Peyer's patch (tissue), 4 donors: ENCODE results near the gene SSMEM1. TPM values are rescaled to one million over a fixed set of nuclear protein-coding genes. Genes with fewer than 3 reads are reported as not detected.
A peak's percentile ranks its signal among the peaks of the same experiment; 100 is the strongest.

ENCODE experiments used
- DNase-seq, 3 donors: peaks; one replicate each; pipeline ENCODE4 v3.0.0-alpha.2; 2017 to 2019
- H3K27ac ChIP-seq, 4 donors: fragments of 200-600 bp; sonication (generic); one replicate each; pipeline ENCODE4 v1.5.1; 2016 to 2019
- H3K27me3 ChIP-seq, 2 donors: fragments of 200-600 bp; sonication (generic); one replicate each; pipeline ENCODE4 v1.5.1; 2019
- H3K36me3 ChIP-seq, 3 donors: fragments of 200-600 bp; sonication (generic); one replicate each; pipeline ENCODE4 v1.5.1; 2016 to 2019
- H3K4me1 ChIP-seq, 4 donors: fragments of 200-600 bp; sonication (generic); one replicate each; pipeline ENCODE4 v1.5.1; 2016 to 2019
- H3K4me3 ChIP-seq, 4 donors: fragments of 200-600 bp; sonication (generic); 1 replicate in 3 of 4; 2 replicates in 1 of 4; pipeline ENCODE4 v1.5.1; 2016 to 2019; ENCODE audit warnings: mild to moderate bottlenecking in 1 of 4
- H3K9me3 ChIP-seq, 4 donors: fragments of 200-600 bp; sonication (generic); one replicate each; pipeline ENCODE4 v1.5.1; 2016 to 2019; ENCODE audit warnings: mild to moderate bottlenecking in 1 of 4
- CTCF ChIP-seq, 6 experiments: fragments of 450-650 bp in 4 of 6; fragments of 200-600 bp in 2 of 6; sonication (generic) in 1 of 6; IDR thresholded peaks; one replicate each; pipeline ENCODE4 v1.5.1; 2017 to 2019; ENCODE audit warnings: antibody characterized with exemption in 6 of 6, mild to moderate bottlenecking in 3 of 6, moderate library complexity in 1 of 6
- POLR2A ChIP-seq, 2 donors: fragments of 450-650 bp; IDR thresholded peaks; one replicate each; pipeline ENCODE4 v1.5.1; 2017; ENCODE audit warnings: antibody characterized with exemption in 2 of 2, mild to moderate bottlenecking in 2 of 2, moderate library complexity in 2 of 2
- total RNA-seq, 4 donors: library from RNA; depleted of rRNA; stranded (reverse); fragments of >200 nt; gene quantifications; one replicate each; pipeline ENCODE4 v1.1.0, GENCODE V29; 2016

Gene SSMEM1
- total RNA-seq, 4 donors from 2014 or later, result not detected

DNA sequence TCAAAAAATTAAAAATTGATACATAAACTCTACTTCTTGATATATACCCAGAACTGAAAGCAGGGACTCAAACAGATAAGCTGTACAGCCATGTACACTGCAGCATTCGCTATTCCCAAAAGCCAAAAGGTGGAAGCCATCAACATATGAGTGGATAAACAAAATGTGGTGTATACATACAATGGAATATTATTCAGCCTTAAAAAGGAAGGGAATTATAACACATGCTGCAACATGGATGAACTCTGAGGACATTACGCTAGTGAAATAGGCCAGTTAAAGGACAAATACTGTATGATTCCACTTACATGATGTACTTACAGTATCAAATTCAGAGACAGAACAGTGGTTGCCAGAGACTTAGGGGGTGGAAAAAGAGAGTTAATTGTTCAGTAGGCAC lies 10.6 kb upstream of the SSMEM1 start:
- no peak for TF ChIP-seq POLR2A (IDR thresholded peaks at IDR 0.05)
- TF ChIP-seq CTCF (IDR thresholded peaks at IDR 0.05), result no peak
- Histone ChIP-seq H3K9me3 (no peaks in the 10 kb centered on the region), H3K27ac (no peak overlapping the region)

DNA sequence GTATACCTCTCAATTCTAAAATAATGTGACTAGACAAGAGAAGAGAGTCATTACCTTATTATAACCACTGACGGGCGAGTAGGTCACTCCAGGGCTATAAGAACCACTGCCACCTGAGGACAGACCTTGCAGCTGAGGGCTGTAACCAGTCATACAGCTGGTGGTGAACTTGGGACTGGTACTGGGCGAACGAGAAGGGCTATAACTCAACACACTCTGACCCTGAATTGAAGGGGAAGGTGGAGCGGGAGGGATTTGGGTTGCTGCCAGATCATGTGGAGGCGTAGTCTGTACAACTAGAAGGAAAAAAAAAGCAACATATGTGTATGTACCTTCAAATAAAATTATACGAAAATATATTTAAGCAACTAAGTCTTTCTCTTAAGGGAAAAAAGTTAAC lies 5.9 kb upstream of the SSMEM1 start:
- peaks cover 0 to 37% (median 0%) of the 10 kb centered on the region in 3 donors for H3K36me3 ChIP-seq
- H3K27me3 ChIP-seq, result no peaks in the 10 kb centered on the region
- no peak for TF ChIP-seq POLR2A (IDR thresholded peaks at IDR 0.05)
- no peak for TF ChIP-seq CTCF (IDR thresholded peaks at IDR 0.05)
- peak overlapping the region in 2 of 4 donors; percentile 20 to 71 for H3K27ac ChIP-seq
- peak in 2 of 3 donors; percentile 87 to 89 for DNase-seq
- H3K4me1 ChIP-seq, result peaks cover 0 to 22% (median 0%) of the 10 kb centered on the region in 4 donors
- H3K9me3 ChIP-seq, result no peaks in the 10 kb centered on the region
- no peak overlapping the region for H3K4me3 ChIP-seq

More for the DNA sequence above, 10.6 kb upstream of the SSMEM1 start:
- no peak overlapping the region for H3K4me3 ChIP-seq
- H3K27me3 ChIP-seq, result no peaks in the 10 kb centered on the region
- H3K36me3 ChIP-seq, result peaks cover 0 to 44% (median 0%) of the 10 kb centered on the region in 3 donors
- DNase-seq, result no peak
- peaks cover 0 to 5% (median 0%) of the 10 kb centered on the region in 4 donors for H3K4me1 ChIP-seq

- peak; percentile 90 to 98 (median 93) for DNase-seq
- Histone ChIP-seq H3K36me3 (peaks cover 0 to 11% (median 0%) of the 10 kb centered on the region in 3 donors), H3K27me3 (no peaks in the 10 kb centered on the region), H3K4me1 (peaks cover 0 to 22% (median 0%) of the 10 kb centered on the region in 4 donors), H3K9me3 (no peaks in the 10 kb centered on the region), H3K27ac (peak within 1 kb of the TSS; percentile 82 to 89 (median 87)), H3K4me3 (peak within 1 kb of the TSS; percentile 58 to 82 (median 70))
- TF ChIP-seq CTCF (IDR thresholded peaks at IDR 0.05) (no peak), POLR2A (IDR thresholded peaks at IDR 0.05) (peak; percentile 78 to 79)
Measured at GRCh38 chr7:130205084-130205947, 2.3 kb upstream of the SSMEM1 start, which contains the start of gene TMEM209. TSS of gene TMEM209 (minus strand) at chr7:130205406. CDS start at chr7:130205375, 31 bp downstream.

GRCh38 chr7:130207033-130207432 lies 627 bp upstream of the SSMEM1 start:
- peaks cover 0 to 11% (median 0%) of the 10 kb centered on the region in 3 donors for H3K36me3 ChIP-seq
- DNase-seq, result no peak
- H3K4me3 ChIP-seq, result no peak overlapping the region
- no peak overlapping the region for H3K27ac ChIP-seq
- no peaks in the 10 kb centered on the region for H3K27me3 ChIP-seq
- H3K9me3 ChIP-seq, result no peaks in the 10 kb centered on the region
- peaks cover 0 to 17% (median 0%) of the 10 kb centered on the region in 4 donors for H3K4me1 ChIP-seq
- no peak for TF ChIP-seq POLR2A (IDR thresholded peaks at IDR 0.05)
- TF ChIP-seq CTCF (IDR thresholded peaks at IDR 0.05), result peak in 2 of 6 experiments; percentile 1 to 13

GRCh38 chr7:130208516-130208915 lies 856 bp downstream of the SSMEM1 start:
- H3K36me3 ChIP-seq, result peaks cover 0 to 1% (median 0%) of the 10 kb centered on the region in 3 donors
- peaks cover 0 to 9% (median 0%) of the 10 kb centered on the region in 4 donors for H3K4me1 ChIP-seq
- no peak overlapping the region for H3K4me3 ChIP-seq
- no peaks in the 10 kb centered on the region for H3K9me3 ChIP-seq
- no peaks in the 10 kb centered on the region for H3K27me3 ChIP-seq
- H3K27ac ChIP-seq, result no peak overlapping the region
- TF ChIP-seq CTCF (IDR thresholded peaks at IDR 0.05), result no peak
- TF ChIP-seq POLR2A (IDR thresholded peaks at IDR 0.05), result no peak
- no peak for DNase-seq
